Muscle layer of colon (tissue), 2 donors: ENCODE results near the gene PLOD2.

Experiments
- H3K27ac ChIP-seq: one replicate; pipeline ENCODE4 v1.7.0; 2013; ENCODE audit warnings: low read depth, mild to moderate bottlenecking, low read length, moderate library complexity
- H3K27me3 ChIP-seq, 2 donors: one replicate each; pipeline ENCODE4 v1.7.0; 2013; ENCODE audit warnings: low read length in 2 of 2, mild to moderate bottlenecking in 2 of 2; ENCODE audit not compliant: insufficient read depth in 2 of 2, control insufficient read depth in 1 of 2
- H3K36me3 ChIP-seq: one replicate; pipeline ENCODE4 v1.7.0; 2013; ENCODE audit warnings: mild to moderate bottlenecking, low read length; ENCODE audit not compliant: insufficient read depth
- H3K4me1 ChIP-seq: one replicate; pipeline ENCODE4 v1.7.0; 2013; ENCODE audit warnings: mild to moderate bottlenecking, low read length; ENCODE audit not compliant: insufficient read depth
- H3K4me3 ChIP-seq, 2 donors: one replicate each; pipeline ENCODE4 v1.7.0; 2013; ENCODE audit warnings: low read length in 2 of 2, low read depth in 1 of 2, mild to moderate bottlenecking in 1 of 2, moderate library complexity in 1 of 2
- H3K9ac ChIP-seq: one replicate; pipeline ENCODE4 v1.7.0; 2013; ENCODE audit warnings: low read length
- H3K9me3 ChIP-seq: one replicate; pipeline ENCODE4 v1.7.0; 2013; ENCODE audit warnings: mild to moderate bottlenecking, low read length
- donor health status: abdominal sarcoma.
- donor health status: Adenocarcinoma of cecum.

PLOD2 gene

GRCh38 chr3:146067048-146067447, 93.9 kb downstream of the PLOD2 start:
- no peak overlapping the region for H3K9ac ChIP-seq
- H3K36me3 ChIP-seq = peaks cover 10% of the 10 kb centered on the region
- no peaks in the 10 kb centered on the region for H3K9me3 ChIP-seq
- H3K27ac ChIP-seq = no peak overlapping the region
- H3K4me1 ChIP-seq = peaks cover 5% of the 10 kb centered on the region
- H3K4me3 ChIP-seq = no peak overlapping the region
- no peaks in the 10 kb centered on the region for H3K27me3 ChIP-seq

DNA sequence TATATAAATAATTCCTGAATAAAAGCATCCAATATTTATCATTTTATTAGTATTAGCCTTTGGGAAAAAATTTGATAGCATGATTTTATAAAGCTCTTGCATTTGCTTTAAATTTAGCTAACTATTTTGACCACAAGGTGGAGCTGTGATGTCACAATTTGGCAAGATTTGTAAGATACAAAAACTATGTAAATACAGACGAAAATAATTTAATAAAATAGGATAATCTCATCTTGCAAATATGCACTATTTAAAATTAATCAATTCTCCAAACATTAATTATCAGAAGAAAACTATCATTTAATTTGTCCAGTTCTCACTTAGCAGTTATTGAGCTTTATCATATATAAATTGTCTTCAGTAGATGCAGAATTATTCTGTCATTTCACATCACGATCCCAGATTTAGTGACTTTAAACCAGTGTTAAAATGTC, 95.4 kb downstream of the PLOD2 start:
- no peaks in the 10 kb centered on the region for H3K4me1 ChIP-seq
- H3K4me3 ChIP-seq = no peak overlapping the region
- no peak overlapping the region for H3K27ac ChIP-seq
- no peak overlapping the region for H3K9ac ChIP-seq
- H3K36me3 ChIP-seq = peaks cover 2% of the 10 kb centered on the region
- no peaks in the 10 kb centered on the region for H3K9me3 ChIP-seq
- no peaks in the 10 kb centered on the region for H3K27me3 ChIP-seq

- H3K4me1 ChIP-seq = peaks cover 9% of the 10 kb centered on the region
- H3K27me3 ChIP-seq = no peaks in the 10 kb centered on the region
- no peaks in the 10 kb centered on the region for H3K36me3 ChIP-seq
- H3K9me3 ChIP-seq = no peaks in the 10 kb centered on the region
- no peak overlapping the region for H3K4me3 ChIP-seq
- no peak overlapping the region for H3K9ac ChIP-seq
- no peak overlapping the region for H3K27ac ChIP-seq
These were observed 102.7 kb downstream of the PLOD2 start for GRCh38 chr3:146058241-146058640.

DNA sequence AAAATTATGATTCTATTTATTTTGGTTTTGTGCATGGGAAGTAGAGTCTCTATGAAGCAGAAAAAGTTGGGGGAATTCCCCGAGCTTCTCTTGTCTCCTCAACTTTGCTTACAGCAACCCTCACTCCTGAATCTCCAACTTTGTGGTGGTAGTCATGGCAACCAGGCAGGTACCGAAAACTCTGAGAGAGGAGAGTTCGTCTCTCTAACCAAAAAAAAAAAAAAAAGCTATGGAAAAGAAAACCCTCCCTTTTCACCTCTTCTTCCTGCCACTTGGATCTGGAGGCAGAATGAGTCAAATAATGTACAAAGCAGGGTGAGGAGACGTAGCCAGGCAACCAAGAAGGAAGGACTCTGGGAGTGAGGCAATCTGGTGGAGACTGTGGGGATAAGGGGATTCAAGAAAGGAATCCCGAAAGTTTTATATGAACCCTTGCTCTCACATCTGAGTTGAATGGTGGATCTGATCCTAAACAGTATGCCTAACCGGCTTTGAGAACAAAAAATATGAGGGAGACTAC, 108.1 kb downstream of the PLOD2 start:
- Histone ChIP-seq H3K36me3 (no peaks in the 10 kb centered on the region), H3K27me3 (no peaks in the 10 kb centered on the region), H3K4me1 (no peaks in the 10 kb centered on the region), H3K9ac (no peak overlapping the region), H3K27ac (no peak overlapping the region), H3K9me3 (no peaks in the 10 kb centered on the region), H3K4me3 (no peak overlapping the region)

- Histone ChIP-seq H3K27ac (no peak overlapping the region), H3K4me3 (no peak overlapping the region), H3K4me1 (no peaks in the 10 kb centered on the region), H3K27me3 (no peaks in the 10 kb centered on the region), H3K36me3 (no peaks in the 10 kb centered on the region), H3K9me3 (no peaks in the 10 kb centered on the region), H3K9ac (no peak overlapping the region)
These were observed 108.8 kb downstream of the PLOD2 start for GRCh38 chr3:146052056-146052790.

DNA sequence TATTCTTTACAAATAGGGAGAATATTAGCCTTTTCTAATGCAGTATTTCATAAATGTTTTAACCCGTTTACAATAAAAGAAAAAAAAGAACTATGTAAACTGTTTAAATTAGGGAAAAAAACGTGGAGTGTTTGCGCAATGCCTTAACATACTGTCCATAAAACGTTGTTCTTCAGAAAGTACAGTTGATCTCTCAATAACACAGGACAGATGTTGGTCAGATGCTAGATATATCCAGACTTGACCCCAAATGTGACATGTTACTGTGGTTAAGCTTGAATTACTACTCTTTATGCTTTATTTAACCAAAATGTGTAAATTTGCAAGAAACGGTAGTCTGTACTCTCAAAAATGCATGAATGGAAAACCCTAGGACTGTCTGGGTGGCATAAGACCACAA, 110.3 kb downstream of the PLOD2 start:
- H3K9me3 ChIP-seq = no peaks in the 10 kb centered on the region
- H3K36me3 ChIP-seq = no peaks in the 10 kb centered on the region
- H3K9ac ChIP-seq = no peak overlapping the region
- no peaks in the 10 kb centered on the region for H3K4me1 ChIP-seq
- no peaks in the 10 kb centered on the region for H3K27me3 ChIP-seq
- H3K27ac ChIP-seq = no peak overlapping the region
- no peak overlapping the region for H3K4me3 ChIP-seq

GRCh38 chr3:146047485-146047884, 113.5 kb downstream of the PLOD2 start:
- H3K4me1 ChIP-seq = no peaks in the 10 kb centered on the region
- no peaks in the 10 kb centered on the region for H3K36me3 ChIP-seq
- H3K9ac ChIP-seq = no peak overlapping the region
- no peak overlapping the region for H3K27ac ChIP-seq
- H3K4me3 ChIP-seq = no peak overlapping the region
- no peaks in the 10 kb centered on the region for H3K9me3 ChIP-seq
- H3K27me3 ChIP-seq = no peaks in the 10 kb centered on the region

GRCh38 chr3:146044046-146044445, 116.9 kb downstream of the PLOD2 start:
- Histone ChIP-seq H3K27ac (no peak overlapping the region), H3K9me3 (no peaks in the 10 kb centered on the region), H3K27me3 (no peaks in the 10 kb centered on the region), H3K4me3 (no peak overlapping the region), H3K4me1 (no peaks in the 10 kb centered on the region), H3K9ac (no peak overlapping the region), H3K36me3 (no peaks in the 10 kb centered on the region)

GRCh38 chr3:146040630-146041029, 120.4 kb downstream of the PLOD2 start:
- Histone ChIP-seq H3K36me3 (no peaks in the 10 kb centered on the region), H3K27me3 (no peaks in the 10 kb centered on the region), H3K9ac (no peak overlapping the region), H3K9me3 (no peaks in the 10 kb centered on the region), H3K4me1 (no peaks in the 10 kb centered on the region), H3K4me3 (no peak overlapping the region), H3K27ac (no peak overlapping the region)

DNA sequence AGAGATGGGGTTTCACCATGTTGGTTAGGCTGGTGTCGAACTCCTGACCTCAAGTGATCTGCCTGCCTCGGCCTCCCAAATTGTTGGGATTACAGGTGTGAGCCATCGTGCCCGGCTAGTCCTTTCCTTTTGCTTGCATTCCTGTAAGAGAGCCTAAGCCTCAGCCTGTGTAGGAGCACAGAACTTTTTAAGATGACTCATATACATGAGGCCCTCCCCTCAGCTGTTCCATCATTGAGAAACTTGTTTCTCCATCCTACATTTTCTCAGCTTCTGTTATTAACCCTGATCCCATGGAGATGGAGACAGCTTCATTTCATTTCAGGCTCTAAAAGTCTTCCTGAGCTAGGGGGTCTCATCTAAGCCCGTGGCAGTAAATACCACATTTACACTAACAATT, 123.3 kb downstream of the PLOD2 start:
- no peak overlapping the region for H3K9ac ChIP-seq
- H3K36me3 ChIP-seq = no peaks in the 10 kb centered on the region
- no peaks in the 10 kb centered on the region for H3K9me3 ChIP-seq
- no peak overlapping the region for H3K27ac ChIP-seq
- H3K4me3 ChIP-seq = no peak overlapping the region
- H3K4me1 ChIP-seq = no peaks in the 10 kb centered on the region
- H3K27me3 ChIP-seq = no peaks in the 10 kb centered on the region

- Histone ChIP-seq H3K9me3 (no peaks in the 10 kb centered on the region), H3K9ac (no peak overlapping the region), H3K4me3 (no peak overlapping the region), H3K27me3 (no peaks in the 10 kb centered on the region), H3K36me3 (no peaks in the 10 kb centered on the region), H3K27ac (no peak overlapping the region), H3K4me1 (no peaks in the 10 kb centered on the region)
These were observed 124.7 kb downstream of the PLOD2 start for GRCh38 chr3:146036281-146036680.

DNA sequence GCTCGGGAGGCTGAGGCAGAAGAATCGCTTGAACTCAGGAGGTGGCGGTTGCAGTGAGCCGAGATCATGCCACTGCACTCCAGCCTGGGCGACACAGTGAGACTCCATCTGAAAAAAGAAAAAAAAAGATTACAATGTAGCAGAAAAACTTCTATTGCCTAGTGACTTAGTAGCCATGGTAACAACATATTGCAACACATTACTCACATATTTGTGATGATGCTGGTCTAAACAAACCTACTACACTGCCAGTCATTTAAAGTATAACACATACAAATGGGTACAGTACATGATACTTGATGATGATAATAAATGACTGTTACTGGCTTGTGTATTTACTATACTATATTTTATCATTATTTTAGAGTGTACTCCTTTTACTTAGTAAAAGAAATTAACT, 125.6 kb downstream of the PLOD2 start:
- H3K9ac ChIP-seq = no peak overlapping the region
- no peaks in the 10 kb centered on the region for H3K27me3 ChIP-seq
- no peak overlapping the region for H3K4me3 ChIP-seq
- H3K27ac ChIP-seq = no peak overlapping the region
- no peaks in the 10 kb centered on the region for H3K36me3 ChIP-seq
- no peaks in the 10 kb centered on the region for H3K4me1 ChIP-seq
- H3K9me3 ChIP-seq = no peaks in the 10 kb centered on the region
